ENCODE data around the gene BUB1B.

GRCh38 chr15:40259021-40259420 is 98.2 kb downstream of the BUB1B start:
- TF ChIP-seq, protein P1, sequence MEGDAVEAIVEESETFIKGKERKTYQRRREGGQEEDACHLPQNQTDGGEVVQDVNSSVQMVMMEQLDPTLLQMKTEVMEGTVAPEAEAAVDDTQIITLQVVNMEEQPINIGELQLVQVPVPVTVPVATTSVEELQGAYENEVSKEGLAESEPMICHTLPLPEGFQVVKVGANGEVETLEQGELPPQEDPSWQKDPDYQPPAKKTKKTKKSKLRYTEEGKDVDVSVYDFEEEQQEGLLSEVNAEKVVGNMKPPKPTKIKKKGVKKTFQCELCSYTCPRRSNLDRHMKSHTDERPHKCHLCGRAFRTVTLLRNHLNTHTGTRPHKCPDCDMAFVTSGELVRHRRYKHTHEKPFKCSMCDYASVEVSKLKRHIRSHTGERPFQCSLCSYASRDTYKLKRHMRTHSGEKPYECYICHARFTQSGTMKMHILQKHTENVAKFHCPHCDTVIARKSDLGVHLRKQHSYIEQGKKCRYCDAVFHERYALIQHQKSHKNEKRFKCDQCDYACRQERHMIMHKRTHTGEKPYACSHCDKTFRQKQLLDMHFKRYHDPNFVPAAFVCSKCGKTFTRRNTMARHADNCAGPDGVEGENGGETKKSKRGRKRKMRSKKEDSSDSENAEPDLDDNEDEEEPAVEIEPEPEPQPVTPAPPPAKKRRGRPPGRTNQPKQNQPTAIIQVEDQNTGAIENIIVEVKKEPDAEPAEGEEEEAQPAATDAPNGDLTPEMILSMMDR (conservative IDR thresholded peaks at IDR 0.05; ENCODE audit: low read depth, low read length), result no peak
- no peak for TF ChIP-seq EZH2 (IDR thresholded peaks at IDR 0.05; ENCODE audit: low read length, unreplicated experiment)
- no peak for TF ChIP-seq EZH2phosphoT487 (IDR thresholded peaks at IDR 0.05; ENCODE audit: borderline replicate concordance, low read length)

Measured in PC-3 (cell line).